Measurements from ENCODE around the gene SPRN.
"Not testable (repeated sequence)": the region's sequence is repeated elsewhere in the genome, so short reads cannot be mapped to it uniquely, and the experiment has no call there.

The SPRN gene

GRCh38 chr10:133439517-133440461 lies 15.4 kb upstream of the SPRN start:
- no peak for DNase-seq

- peak; percentile 88 to 93 for DNase-seq
Measured at GRCh38 chr10:133438711-133439273, 14.4 kb upstream of the SPRN start.

- not testable (repeated sequence) for DNase-seq
Measured at GRCh38 chr10:133432789-133433188, 8.4 kb upstream of the SPRN start.

GRCh38 chr10:133431888-133432613 lies 7.6 kb upstream of the SPRN start:
- not testable (repeated sequence) for DNase-seq

GRCh38 chr10:133429571-133429970 lies 5.1 kb upstream of the SPRN start:
- not testable (repeated sequence) for DNase-seq

GRCh38 chr10:133424102-133424501 lies 323 bp downstream of the SPRN start:
- DNase-seq = not testable (repeated sequence)

GRCh38 chr10:133422807-133423771 lies 1.3 kb downstream of the SPRN start:
- DNase-seq = no peak

- DNase-seq = no peak
Measured at GRCh38 chr10:133422223-133422806, 2.1 kb downstream of the SPRN start.

- no peak for DNase-seq
Measured at GRCh38 chr10:133421336-133422222, 2.8 kb downstream of the SPRN start.

GRCh38 chr10:133420579-133420978 lies 3.8 kb downstream of the SPRN start:
- no peak for DNase-seq

- DNase-seq = no peak
Measured at GRCh38 chr10:133420028-133420427, 4.4 kb downstream of the SPRN start.

- no peak for DNase-seq
Measured at GRCh38 chr10:133419211-133419950, 5.0 kb downstream of the SPRN start.

- DNase-seq = no peak
Measured at GRCh38 chr10:133418289-133418993, 6.0 kb downstream of the SPRN start.

- no peak for DNase-seq
Measured at GRCh38 chr10:133415752-133416151, 8.7 kb downstream of the SPRN start.

- DNase-seq = not testable (repeated sequence)
Measured at GRCh38 chr10:133414401-133414800, 10.0 kb downstream of the SPRN start.

GRCh38 chr10:133412381-133412711 lies 12.1 kb downstream of the SPRN start:
- no peak for DNase-seq

- DNase-seq = no peak
Measured at GRCh38 chr10:133411523-133412380, 12.7 kb downstream of the SPRN start.

- no peak for DNase-seq
Measured at GRCh38 chr10:133405844-133406527, 18.4 kb downstream of the SPRN start.

Data from Kasumi-1 (cell line).